HG03575 (cell line): ENCODE results near the gene CYP46A1.
"Not testable (repeated sequence)": the region's sequence is repeated elsewhere in the genome, so short reads cannot be mapped to it uniquely, and the experiment has no call there.

Experiments used
- ATAC-seq: cut with Tn5 transposase; IDR thresholded peaks from one replicate; pipeline ENCODE4 v1.9.1; 2021; ENCODE audit not compliant: unreplicated experiment, insufficient number of reproducible peaks, low FRiP score; ENCODE audit errors: extremely low read depth

Gene CYP46A1

DNA sequence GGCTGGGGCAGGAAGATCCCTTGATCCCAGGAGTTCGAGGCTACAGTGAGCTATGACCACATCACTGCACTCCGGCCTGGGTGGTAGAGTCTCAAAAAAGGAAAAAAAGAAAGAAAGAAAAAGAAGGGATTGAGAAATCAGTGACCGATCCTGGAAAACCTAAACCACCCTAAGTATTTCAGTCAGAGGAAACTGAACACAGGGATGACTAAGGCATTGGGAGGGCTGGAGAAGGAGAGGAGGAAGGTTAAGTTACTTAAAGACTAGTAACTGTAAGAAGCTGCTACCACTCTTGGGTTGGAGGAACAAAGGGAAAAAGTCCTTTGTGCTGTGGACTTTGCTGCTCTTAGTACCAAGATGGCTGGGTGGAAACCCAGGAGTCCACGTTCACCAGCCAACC lies 28.6 kb upstream of the CYP46A1 start:
- no peak for ATAC-seq

DNA sequence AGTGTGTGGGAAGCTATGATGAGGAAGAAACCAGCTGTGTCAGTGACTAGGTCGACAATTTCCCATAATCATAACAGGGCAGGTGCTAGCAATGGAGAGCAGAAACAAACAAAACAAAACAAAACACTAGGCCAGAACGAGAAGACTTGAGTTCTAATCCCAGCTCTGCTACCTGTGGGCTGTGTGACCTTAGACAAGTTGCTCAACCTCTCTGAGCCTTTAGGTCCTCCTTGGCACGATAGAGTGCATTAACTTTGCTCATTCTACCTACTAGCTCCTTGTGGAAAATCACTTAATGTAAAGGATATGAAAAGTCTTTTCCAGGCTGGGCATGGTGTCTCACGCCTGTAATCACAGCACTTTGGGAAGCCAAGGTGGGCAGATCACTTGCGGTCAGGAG lies 27.9 kb upstream of the CYP46A1 start:
- no peak for ATAC-seq

DNA sequence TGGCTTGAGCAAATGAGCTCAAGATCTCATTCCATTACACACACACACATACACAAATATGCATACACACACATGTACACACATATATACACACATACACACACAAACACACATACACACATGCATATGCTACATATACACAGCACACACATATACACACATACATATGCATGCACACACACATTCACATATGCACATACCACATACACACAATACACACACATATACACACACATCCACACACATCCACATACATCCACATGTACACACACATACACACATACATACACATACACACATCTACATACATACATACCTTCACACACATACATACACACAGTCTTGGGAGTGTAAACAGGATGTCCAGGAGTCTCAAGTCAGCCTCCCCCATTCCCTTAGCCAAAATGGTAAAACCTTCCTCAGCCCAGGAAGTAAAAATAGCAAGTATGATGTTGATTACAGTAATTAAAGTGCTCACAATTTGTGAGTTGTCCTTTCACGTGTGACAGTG lies 26.4 kb upstream of the CYP46A1 start:
- ATAC-seq = no peak

DNA sequence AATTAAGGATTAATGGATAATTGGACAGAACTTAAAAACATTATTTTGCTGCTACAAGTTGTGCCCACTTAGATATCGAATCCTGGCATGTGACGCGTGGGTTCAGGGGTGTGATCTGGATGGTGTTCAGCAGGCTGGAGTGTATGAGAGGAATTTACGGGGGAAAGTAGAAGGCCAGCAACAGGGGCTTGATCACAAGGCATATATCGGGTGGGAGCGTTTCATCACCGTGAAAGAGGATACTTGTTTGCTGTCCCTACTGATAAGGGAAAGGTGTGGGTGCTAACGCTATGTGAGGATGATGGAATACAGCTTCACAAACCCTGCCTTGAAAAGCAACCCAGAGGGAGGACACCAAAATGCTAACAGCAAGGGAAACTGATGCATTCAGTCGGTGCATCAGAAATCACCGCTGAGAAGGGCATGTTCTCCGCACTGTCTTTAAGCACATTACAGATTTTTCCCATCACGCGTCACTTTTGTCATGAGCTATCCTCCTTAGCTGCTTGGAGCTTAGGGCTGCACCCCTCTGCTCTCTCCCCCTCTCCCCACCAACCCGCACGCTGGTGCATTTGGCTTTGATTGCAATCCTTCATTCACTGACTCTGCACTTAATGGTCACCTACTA lies 25.8 kb upstream of the CYP46A1 start:
- ATAC-seq = no peak

DNA sequence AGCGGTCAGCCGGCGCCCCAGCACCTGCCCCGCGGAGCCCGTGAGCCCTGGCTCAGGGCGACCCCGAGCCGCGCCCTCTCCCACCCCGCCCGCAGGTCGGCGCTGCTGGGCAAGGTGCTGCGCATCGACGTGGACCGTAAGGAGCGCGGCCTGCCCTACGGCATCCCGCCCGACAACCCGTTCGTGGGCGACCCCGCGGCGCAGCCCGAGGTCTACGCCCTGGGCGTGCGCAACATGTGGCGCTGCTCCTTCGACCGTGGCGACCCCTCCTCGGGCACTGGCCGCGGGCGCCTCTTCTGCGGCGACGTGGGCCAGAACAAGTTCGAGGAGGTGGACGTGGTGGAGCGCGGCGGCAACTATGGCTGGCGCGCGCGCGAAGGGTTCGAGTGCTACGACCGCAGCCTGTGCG lies 24.8 kb upstream of the CYP46A1 start:
- no peak for ATAC-seq

DNA sequence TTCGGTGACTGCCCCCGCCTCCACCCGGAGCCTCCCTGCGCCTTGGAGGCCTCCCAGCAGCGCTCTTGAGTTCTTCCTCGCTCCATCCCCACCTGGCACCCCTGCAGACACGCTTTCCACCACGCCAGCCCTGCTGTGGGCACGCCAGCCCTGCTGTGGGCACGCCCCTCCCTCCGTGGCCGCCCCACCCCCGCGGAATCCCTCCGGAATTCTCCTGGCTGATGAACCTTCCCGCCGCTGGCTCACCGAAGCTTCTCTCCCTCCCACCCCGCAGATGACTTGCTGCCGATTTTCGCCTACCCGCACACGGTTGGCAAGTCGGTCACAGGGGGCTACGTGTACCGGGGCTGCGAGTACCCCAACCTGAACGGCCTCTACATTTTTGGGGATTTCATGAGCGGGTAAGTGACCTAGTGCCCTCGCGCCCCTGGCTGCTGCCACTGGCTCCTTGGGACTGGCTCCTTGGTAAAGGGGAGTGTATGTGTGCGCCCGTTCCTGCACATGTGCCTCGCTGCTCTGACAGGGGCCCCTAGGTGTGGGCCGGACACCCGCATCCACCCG lies 24.0 kb upstream of the CYP46A1 start:
- ATAC-seq = no peak

DNA sequence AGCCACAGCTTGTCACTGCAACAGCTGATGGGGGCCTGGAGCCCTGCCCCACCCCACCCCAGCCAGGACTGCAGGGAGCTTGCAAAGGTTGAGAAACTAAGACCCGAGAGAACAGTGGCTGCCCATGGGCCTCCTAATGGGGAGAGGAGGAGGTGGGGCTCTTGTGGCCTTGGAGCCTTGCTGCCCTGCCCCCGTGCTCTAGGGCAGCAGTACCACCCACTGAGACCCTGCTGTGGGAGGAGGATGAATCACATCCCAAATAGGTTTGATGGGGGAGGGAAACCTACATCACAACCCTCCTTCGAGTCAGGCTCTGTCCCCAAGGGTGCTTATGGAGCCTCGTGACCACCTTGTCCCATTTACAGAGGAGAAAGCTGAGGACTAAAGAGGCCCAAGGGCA lies 23.3 kb upstream of the CYP46A1 start:
- ATAC-seq = no peak

DNA sequence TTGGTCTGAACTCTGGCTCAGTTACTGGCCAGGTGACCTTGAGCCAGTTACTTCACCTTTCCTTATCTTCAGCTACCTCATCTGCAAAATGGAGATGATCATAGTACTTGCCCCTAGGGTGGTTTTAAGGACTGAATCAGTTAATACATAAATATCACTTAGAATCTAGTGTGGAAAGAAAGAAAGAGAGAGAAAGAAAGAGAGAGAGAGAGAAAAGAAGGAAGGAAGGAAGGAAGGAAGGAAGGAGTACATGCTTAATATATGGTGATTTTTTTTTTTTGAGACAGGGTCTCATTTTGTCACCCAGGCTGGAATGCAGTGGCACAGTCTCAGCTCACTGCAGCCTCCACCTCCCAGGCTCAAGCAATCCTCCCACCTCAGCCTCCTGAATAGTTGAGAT lies 22.9 kb upstream of the CYP46A1 start:
- ATAC-seq = not testable (repeated sequence)

DNA sequence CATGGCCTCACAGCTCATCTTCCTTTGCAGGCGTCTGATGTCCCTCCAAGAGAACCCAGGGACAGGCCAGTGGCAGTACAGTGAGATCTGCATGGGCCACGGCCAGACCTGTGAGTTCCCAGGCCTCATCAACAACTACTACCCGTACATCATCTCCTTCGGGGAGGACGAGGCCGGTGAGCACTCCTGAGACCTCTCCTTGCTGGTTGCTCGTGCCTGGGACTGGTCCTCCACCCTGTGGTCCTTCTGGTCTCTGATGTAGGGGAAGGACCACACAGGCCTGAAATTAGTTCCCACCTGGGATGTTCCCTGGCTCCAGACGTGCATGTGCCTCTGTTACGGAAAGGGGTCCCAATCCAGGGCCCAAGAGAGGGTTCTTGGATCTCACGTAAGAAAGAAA lies 21.3 kb upstream of the CYP46A1 start:
- no peak for ATAC-seq

DNA sequence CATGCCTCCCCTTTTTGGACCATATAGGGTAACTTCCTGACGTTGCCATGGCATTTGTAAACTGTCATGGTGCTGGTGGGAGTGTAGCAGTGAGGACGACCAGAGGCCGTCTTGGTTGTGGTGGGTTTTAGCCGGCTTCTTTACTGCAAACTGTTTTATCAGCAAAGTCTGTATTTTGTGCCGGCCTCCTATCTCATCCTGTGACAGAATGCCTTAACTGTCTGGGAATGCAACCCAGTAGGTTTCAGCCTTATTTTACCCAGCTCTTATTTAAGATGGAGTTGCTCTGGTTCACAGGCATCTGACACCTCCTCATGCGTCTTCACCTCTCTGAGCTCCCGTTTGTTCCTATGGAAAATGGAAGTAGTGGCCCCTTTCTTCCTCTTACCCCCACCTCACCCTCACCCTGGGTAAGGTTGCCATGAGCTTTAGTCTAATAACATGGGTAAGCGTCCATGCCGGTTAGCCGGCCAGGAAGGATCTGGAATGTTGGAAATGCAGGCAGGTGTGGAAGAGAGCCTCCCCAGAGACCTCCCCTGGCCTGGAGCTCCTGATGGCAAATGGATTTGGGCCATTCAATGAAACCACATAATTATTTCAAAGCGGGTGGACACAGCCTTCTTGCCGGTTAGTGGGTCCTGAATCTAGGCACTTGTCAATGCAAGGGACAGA lies 20.6 kb upstream of the CYP46A1 start:
- no peak for ATAC-seq

DNA sequence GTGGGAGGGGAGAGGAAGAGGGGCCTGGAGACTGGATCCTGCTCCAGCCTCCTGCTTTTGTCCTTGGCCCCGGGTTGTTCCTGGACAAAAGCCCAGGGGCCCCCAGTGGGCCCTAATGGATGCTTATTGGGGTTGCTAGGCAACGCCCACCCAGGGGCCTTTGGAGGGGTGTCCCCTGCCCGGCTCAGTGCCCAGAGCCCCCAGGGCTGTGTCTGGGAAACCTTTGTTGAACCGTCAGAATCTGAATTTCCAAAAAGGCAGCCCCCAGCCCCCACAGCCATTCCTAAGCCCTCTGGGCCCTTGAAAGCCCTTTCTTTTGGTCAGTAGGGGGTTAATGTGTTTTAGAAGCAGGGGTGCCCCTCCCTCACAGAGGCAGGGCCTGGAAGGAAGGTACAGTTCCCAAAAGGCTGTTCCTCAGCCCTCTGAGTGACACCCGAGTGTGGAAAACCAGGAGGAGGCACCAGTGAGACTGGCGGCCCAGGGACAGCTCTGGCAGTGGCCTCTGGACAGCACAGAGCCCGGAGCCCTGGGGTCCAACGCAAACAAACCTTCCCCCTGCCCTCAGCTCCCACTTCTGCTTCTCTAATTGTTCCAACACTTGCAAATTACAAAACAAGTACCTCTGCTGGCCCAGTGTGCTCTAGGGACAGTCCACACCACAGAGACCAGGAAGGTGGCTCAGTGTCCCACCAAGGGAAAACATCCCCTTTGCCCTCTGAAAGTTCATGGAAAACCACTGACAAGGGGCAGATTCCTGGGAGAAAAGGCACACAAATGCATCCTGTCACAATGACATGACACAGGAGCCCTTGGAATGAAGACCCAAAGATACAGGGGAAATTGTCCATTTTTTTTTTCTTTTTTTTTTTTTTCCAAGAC lies 19.8 kb upstream of the CYP46A1 start:
- ATAC-seq = no peak

DNA sequence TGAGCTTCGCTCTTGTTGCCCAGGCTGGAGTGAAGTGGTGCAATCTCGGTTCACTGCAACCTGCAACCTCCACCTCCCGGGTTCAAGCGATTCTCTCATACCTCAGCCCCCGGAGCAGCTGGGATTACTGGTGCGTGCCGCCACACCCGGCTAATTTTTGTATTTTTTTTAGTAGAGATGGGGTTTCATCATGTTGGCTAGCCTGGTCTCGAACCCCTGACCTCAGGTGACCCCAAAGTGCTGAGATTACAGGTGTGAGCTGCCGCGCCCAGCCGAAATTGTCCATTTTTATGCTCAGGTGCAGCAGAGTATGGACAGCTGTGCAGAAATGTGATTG lies 19.2 kb upstream of the CYP46A1 start:
- no peak for ATAC-seq

DNA sequence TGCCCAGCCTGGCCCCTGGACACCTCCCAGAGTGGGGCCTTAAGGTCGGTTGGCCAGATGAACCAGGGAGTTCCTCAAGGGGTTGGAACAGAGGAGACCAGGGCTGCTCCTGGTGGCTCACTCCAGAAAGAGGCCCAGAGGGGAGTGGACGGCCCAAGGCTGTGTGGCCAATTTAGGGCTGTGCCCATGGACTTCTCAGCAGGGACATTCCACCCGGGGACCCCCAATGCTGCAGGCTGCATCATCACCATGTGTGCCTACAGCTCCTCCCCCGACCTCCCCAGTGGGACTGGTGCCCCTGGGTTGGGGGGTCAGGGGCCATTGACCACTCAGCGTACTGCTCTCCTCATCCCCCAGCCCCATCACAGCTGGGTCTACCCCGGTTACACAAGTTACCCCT lies 17.6 kb upstream of the CYP46A1 start:
- no peak for ATAC-seq

DNA sequence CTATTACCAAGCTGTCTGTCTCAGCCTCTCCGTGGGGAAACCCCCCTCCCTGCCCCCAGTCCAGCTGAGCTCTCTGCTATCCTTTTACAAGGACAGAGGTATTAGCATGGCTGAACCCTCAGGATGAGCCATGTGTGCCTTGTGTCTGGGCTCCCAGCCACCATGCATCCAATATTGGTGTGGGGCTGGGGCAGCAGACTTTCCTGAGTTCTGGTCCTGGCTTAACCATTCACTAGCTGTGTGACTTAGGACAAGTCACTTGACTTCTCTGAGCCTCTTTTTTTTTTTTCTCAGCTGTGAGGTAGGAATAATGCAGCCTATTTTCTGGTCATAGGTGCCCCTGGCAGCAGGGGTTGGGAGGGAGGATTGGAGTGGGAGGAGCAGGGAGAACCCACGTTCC lies 17.1 kb upstream of the CYP46A1 start:
- ATAC-seq = no peak

DNA sequence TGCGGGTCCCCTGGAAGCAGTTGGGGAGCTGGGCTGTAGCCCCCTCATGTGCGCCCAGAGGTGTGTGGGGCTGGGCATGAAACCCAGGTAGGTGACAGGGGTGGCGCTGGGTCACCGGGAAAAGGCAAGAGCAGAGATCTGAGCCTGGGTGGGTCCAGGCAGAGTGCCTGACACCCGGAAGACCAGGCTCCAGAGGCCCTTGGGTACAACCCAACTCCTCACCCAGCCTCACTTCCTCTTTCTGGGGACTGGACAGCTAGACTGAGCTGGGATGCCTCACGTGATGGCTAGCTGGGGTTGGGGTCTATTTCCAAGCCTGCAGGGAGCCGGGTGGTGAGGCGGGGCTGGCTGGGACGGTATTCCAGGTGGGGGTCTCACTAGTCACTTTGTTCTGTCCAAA lies 16.3 kb upstream of the CYP46A1 start:
- no peak for ATAC-seq

DNA sequence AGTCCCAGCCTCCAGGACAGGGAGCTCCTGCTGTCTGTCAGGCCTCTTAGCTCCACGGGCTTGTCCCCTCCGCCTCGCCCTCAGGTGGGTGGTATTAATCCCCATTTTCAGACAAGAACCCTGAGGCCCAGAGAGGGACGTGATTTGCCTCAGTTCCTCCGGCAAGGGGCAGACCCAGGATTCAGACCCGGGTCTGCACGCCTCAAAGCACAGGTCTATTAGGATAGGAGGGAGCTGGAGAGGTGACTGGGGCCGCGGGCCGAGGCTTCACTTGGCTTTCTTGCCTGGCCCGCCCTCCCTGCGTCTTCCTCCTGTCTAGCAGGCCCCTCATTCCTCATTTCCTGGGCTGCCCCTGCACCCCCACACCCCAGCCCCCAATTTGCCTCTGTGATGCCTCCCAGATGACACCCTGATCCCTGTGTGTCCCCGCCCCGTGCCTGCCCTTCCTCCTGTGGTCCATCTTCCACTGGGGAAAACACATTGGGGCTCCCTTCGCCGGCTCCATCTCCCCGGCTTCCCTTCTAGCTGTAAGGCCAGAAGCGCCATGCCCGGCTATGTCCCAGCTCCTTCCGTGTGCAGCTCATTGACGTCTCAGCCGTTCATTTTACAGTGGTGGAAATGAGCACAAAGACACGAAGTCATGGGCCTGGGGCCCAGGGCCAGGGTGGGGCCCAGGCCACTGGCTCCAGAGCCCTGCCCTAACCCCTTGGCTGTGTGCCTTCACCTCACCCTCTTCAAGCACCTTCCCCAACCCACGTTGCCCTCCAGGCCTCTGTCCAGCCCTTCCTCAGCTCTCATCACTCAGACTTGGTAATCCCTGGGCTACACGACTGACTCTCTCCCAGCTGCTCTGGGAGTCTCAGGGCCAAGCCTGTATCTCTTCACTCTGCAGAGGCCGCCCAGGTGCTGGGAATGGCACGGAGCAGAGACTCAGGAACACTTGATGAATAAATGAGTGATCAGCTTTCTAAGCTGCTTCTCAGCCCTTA lies 15.5 kb upstream of the CYP46A1 start:
- ATAC-seq = no peak

DNA sequence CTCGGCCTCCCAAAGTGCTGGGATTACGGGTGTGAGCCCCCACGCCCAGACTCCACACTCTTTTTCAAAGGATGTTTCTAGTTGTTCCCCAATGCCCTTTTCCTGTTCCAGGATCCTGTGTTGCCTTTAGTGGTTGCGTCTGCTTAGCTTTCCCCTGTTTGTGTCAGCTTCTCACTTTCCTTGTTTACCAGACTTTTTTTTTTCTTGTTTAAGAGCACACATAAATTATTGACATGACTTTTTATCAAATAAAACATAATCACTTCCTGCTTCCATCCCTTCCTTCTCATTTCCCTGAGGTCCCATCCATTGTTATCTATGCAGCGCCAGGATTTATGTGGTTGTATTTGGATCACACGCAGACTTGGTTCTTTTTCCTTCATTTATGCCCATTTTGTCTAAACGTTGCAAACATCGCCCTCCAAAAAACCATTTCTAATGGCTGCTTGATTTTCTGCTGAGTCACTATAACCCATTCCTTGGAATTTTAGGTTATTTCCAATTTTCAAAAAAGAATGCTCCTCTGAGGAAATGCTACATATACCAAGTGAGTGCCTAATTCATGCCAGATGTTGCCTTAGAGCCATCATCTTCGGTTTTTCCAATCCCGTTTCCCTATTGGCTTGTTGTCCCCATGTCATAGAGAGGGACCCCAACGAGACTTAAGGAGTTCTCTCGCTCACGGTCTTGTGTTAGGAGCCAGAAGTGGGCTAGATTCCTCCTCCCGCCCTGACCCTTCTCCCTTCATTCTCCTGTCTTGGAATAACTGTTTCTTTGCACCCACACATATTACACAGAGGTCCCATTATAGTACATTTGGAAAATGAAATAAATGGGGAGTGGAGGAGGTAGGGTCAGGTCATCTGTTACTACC lies 13.5 kb upstream of the CYP46A1 start:
- ATAC-seq = no peak
